Ishikawa (cell line): ENCODE results near the gene ATP2B1.

Source experiments
- CEBPB ChIP-seq: IDR thresholded peaks from 2 replicates; pipeline ENCODE4 v1.6.1; 2012
- CREB1 ChIP-seq: IDR thresholded peaks from 2 replicates; pipeline ENCODE4 v1.6.1; 2012; ENCODE audit warnings: low read depth
- EGR1 ChIP-seq: IDR thresholded peaks from 2 replicates; pipeline ENCODE4 v1.6.1; 2012
- EP300 ChIP-seq: IDR thresholded peaks from 2 replicates; pipeline ENCODE4 v1.6.1; 2012; ENCODE audit warnings: borderline replicate concordance
- FOXM1 ChIP-seq: IDR thresholded peaks from 2 replicates; pipeline ENCODE4 v1.6.1; 2012; ENCODE audit warnings: low read depth, borderline replicate concordance
- NFIC ChIP-seq: IDR thresholded peaks from 2 replicates; pipeline ENCODE4 v1.6.1; 2012
- RAD21 ChIP-seq: IDR thresholded peaks from 2 replicates; pipeline ENCODE4 v1.6.1; 2012; ENCODE audit warnings: low read depth
- TAF1 ChIP-seq: IDR thresholded peaks from 2 replicates; pipeline ENCODE4 v1.6.1; 2012; ENCODE audit warnings: low read depth, mild to moderate bottlenecking
- TCF12 ChIP-seq: IDR thresholded peaks from 2 replicates; pipeline ENCODE4 v1.6.1; 2012; ENCODE audit warnings: low read depth
- TEAD4 ChIP-seq: IDR thresholded peaks from 2 replicates; pipeline ENCODE4 v1.6.1; 2012
- YY1 ChIP-seq: IDR thresholded peaks from 2 replicates; pipeline ENCODE4 v1.6.1; 2012; ENCODE audit warnings: low read depth
- ZBTB7A ChIP-seq: IDR thresholded peaks from 2 replicates; pipeline ENCODE4 v1.6.1; 2012; ENCODE audit warnings: low read depth
- TF ChIP-seq, protein P1 (sequence below): IDR thresholded peaks from 2 replicates; pipeline ENCODE4 v1.6.1; 2012; ENCODE audit warnings: low read depth, mild to moderate bottlenecking
- TF ChIP-seq, protein P2 (sequence below): IDR thresholded peaks from 2 replicates; pipeline ENCODE4 v1.6.1; 2012
- TF ChIP-seq, protein P3 (sequence below): IDR thresholded peaks from 2 replicates; pipeline ENCODE4 v1.6.1; 2012

The ATP2B1 gene

DNA sequence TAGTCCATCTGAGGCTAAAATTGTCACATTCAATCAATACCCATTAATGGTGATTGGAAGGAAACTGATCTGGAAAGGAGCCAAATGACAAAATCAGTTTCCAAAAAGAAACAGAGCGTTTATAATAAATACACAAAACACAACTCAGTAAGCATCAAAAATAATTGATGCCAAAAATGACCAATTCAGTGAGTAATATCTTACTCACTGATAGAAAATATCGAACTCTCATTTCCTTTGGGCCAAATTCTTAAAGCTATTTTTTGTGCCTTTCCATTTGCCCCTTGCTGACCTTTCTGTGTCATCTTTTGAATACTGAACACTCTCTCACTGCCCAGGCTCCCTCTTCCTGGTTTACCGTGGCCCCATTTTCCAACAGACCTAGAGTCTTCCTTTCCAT is 22.5 kb upstream of the ATP2B1 start:
- TF ChIP-seq CREB1: no peak
- TF ChIP-seq, protein P1, sequence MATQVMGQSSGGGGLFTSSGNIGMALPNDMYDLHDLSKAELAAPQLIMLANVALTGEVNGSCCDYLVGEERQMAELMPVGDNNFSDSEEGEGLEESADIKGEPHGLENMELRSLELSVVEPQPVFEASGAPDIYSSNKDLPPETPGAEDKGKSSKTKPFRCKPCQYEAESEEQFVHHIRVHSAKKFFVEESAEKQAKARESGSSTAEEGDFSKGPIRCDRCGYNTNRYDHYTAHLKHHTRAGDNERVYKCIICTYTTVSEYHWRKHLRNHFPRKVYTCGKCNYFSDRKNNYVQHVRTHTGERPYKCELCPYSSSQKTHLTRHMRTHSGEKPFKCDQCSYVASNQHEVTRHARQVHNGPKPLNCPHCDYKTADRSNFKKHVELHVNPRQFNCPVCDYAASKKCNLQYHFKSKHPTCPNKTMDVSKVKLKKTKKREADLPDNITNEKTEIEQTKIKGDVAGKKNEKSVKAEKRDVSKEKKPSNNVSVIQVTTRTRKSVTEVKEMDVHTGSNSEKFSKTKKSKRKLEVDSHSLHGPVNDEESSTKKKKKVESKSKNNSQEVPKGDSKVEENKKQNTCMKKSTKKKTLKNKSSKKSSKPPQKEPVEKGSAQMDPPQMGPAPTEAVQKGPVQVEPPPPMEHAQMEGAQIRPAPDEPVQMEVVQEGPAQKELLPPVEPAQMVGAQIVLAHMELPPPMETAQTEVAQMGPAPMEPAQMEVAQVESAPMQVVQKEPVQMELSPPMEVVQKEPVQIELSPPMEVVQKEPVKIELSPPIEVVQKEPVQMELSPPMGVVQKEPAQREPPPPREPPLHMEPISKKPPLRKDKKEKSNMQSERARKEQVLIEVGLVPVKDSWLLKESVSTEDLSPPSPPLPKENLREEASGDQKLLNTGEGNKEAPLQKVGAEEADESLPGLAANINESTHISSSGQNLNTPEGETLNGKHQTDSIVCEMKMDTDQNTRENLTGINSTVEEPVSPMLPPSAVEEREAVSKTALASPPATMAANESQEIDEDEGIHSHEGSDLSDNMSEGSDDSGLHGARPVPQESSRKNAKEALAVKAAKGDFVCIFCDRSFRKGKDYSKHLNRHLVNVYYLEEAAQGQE: no peak
- no peak for TF ChIP-seq FOXM1
- TF ChIP-seq CEBPB: no peak
- TF ChIP-seq ZBTB7A: no peak

DNA sequence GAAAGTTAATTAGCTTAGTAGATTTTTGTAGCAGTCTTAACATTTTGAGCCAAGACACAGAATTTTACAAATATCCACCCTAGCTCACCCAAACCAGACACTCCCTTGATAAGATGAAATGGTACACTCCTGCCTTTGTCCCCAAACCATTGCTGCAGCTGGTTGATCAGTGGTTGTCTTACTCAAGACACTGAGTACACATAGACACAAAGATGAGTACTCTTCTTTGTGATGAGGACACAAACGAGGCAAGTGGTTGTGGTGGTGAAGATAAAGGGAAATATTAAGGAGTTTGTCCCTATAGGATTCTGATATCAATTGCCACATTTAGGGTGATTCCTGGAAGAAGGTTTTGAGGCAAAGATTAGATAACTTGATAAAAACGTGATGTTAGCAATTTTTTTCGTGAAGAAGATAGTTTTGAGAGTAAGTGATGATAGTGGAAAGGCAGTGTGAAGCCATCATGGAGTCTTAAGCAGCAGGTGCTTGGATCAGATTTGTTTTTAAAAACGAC is 21.4 kb upstream of the ATP2B1 start:
- no peak for TF ChIP-seq EGR1
- no peak for TF ChIP-seq TEAD4
- TF ChIP-seq NFIC: no peak
- TF ChIP-seq RAD21: no peak
- TF ChIP-seq, protein P1: no peak
- no peak for TF ChIP-seq YY1
- TF ChIP-seq, protein P2, sequence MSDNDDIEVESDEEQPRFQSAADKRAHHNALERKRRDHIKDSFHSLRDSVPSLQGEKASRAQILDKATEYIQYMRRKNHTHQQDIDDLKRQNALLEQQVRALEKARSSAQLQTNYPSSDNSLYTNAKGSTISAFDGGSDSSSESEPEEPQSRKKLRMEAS: no peak
- TF ChIP-seq TCF12: no peak
- TF ChIP-seq FOXM1: no peak
- TF ChIP-seq, protein P3, sequence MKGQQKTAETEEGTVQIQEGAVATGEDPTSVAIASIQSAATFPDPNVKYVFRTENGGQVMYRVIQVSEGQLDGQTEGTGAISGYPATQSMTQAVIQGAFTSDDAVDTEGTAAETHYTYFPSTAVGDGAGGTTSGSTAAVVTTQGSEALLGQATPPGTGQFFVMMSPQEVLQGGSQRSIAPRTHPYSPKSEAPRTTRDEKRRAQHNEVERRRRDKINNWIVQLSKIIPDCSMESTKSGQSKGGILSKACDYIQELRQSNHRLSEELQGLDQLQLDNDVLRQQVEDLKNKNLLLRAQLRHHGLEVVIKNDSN: no peak
- TF ChIP-seq ZBTB7A: no peak
- TF ChIP-seq CEBPB: no peak
- no peak for TF ChIP-seq TAF1
- TF ChIP-seq EP300: no peak
- TF ChIP-seq CREB1: no peak

DNA sequence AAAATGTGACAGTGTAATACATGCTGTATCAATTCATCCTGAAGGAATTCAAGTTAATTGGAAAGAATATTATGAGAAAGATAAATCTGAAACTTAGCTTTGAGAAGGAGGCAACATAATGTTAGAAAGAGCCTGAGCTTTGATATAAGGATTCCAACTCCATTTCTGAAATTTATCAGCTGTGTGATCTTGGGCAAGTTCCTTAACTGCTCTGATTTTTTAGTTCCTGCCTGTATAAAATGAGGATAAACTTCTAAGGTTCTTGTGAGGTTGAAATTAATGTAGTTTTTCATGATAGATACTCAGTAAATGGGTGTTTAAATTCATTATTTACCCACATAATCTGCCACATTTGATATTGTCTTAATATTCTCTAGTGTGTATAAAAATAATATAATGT is 14.6 kb upstream of the ATP2B1 start:
- TF ChIP-seq, protein P1: no peak
- TF ChIP-seq TAF1 (no peak), TCF12 (no peak), FOXM1 (no peak)

DNA sequence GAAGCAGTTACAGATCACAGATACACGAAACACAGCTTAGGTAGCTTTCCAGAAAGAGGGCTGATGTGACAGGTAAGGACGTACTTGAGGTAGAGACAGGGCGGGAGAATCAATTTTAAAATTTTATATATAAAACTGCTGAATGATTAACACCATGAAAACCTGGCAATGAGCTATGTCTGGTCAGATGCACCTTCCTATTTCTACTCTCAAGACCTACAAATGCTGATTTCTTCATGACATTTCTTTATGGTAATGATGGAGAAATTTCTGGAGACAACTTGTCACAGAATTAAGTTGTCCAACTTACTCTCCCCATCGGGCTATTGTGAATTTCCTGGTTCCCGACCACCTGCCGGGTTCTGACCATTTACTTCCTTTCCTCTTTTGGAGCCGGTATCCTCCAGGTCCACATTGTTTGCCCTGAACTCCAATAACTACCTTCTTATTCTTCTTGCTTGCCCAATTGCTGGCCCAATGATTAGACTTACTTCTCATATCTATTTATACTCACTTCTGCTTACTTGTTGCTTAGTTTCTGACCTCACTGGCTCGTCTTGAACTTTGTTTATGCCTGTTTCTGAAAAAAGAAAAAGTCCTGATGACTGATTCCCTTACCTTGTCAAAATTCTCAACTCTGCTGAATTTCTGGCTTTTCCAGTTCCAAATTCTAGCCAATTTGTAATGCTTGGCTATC is 12.8 kb upstream of the ATP2B1 start:
- TF ChIP-seq TAF1 (no peak), CREB1 (no peak), EP300 (no peak), TCF12 (no peak), TEAD4 (no peak), NFIC (no peak), EGR1 (no peak), FOXM1 (no peak), CEBPB (no peak), ZBTB7A (no peak), YY1 (no peak), RAD21 (no peak)
- TF ChIP-seq, protein P1: no peak
- TF ChIP-seq, protein P2: no peak
- TF ChIP-seq, protein P3: no peak
